Subcutaneous adipose tissue (tissue), 4 donors: ENCODE measurements around the gene ZBTB3. TPM values are rescaled to one million over a fixed set of nuclear protein-coding genes. Genes with fewer than 3 reads are reported as not detected.

ENCODE experiments used
- total RNA-seq, 4 donors: library from RNA; depleted of rRNA; stranded (reverse); fragments of >200 nt; gene quantifications; one replicate each; pipeline ENCODE4 v1.1.0, GENCODE V29; 2016
- TF ChIP-seq, protein P1 (sequence below): fragments of 450-650 bp; IDR thresholded peaks from one replicate; pipeline ENCODE4 v1.5.1; 2016; ENCODE audit warnings: low read depth, mild to moderate bottlenecking, control low read depth, antibody characterized with exemption, moderate library complexity

ZBTB3 gene
- total RNA-seq, 4 donors from 2014 or later: 3.9 to 7.7 (median 6.9) TPM

DNA sequence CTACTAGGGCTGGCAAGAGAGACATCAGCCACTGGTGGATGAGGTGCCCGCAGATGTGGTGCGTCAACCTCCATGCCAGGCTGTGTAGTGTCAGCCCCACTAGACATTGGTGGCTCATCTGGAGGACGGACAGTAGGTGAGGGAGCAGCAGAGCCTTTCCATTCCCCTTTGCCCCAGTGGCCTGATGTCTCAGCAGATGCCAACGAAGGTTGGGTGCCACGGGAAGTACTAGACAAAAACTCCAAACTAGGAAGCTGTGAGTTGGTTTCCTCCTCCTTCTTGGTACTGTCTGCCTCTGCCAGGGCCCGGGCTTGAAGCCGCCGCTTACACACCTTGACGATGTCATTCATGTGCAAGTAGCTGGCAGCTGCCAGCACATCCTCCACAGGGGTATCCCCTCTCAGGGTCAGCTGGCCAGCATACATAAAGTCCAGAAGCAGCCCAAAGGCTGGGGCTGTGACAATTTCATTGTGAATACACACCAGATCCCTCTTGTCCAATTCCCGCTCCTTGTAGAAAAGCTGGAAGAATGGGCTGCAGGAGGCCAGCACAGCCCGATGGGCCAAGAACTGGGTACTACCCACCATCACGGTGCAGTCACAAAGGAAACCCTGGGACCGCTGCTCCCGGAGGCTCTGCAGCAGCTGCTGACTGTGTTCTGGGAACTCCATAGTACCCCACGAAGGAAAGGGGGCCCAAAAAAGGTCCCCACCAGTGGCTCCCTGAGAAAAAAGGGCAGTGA lies 795 bp downstream of the ZBTB3 start:
- TF ChIP-seq, protein P1, sequence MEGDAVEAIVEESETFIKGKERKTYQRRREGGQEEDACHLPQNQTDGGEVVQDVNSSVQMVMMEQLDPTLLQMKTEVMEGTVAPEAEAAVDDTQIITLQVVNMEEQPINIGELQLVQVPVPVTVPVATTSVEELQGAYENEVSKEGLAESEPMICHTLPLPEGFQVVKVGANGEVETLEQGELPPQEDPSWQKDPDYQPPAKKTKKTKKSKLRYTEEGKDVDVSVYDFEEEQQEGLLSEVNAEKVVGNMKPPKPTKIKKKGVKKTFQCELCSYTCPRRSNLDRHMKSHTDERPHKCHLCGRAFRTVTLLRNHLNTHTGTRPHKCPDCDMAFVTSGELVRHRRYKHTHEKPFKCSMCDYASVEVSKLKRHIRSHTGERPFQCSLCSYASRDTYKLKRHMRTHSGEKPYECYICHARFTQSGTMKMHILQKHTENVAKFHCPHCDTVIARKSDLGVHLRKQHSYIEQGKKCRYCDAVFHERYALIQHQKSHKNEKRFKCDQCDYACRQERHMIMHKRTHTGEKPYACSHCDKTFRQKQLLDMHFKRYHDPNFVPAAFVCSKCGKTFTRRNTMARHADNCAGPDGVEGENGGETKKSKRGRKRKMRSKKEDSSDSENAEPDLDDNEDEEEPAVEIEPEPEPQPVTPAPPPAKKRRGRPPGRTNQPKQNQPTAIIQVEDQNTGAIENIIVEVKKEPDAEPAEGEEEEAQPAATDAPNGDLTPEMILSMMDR: no peak

DNA sequence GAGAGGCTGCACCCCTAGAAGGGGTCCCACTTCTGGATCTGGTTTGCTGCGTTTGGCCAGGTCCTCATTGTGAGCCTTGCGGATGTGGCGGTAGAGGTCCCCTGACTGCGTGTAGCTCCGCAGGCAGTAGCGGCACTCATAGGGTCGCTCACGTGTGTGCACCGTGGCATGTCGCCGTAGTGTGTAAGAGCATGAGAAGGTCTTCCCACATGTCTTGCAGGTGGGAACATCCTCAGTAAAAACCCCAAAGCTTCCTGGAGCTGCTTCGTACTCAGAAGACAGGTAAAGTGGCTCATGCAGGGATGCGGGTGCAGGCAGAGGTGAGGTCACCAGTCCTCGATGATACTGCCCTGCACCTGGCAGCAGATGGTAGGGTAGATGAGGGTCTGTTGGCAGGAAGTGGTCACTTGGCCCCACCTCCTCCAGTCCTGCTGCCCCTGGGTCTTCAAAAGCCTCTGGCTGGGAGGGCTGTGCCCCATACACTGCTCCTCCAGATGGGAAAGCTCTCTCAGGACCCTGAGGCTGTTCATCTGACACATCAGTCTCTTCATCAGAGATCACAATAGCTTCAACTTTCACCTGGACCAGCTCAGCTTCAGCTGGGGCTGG lies 1.7 kb downstream of the ZBTB3 start:
- TF ChIP-seq, protein P1: no peak

DNA sequence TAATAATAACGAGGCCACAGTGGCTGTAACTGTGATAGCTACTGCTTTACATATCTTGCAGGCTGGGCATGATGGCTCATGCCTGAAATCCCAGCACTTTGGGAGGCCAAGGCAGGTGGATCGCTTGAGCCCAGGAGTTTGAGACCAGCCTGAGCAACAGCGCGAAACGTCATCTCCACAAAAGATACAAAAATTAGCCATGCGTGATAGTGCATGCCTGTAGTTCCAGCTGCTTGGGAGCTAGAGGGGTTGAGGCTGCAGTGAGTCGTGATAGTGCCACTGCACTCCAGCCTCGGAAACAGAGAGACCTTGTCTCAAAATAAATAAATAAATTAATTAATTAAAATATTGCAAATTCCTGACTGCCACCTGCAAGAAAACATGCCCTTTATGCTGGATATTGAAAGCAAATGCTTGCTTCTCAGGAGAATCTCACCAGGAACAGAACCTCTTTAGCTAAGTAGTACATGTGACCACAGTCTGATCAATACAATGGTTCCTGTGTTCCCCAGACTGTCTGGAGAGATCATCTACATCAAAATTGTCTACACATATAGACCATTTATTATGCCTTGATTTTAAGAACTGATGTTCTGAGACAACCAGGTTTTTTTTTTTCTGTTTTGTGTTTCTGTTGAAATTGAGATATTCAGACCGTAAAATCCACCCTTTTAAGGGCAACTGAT lies 6.3 kb downstream of the ZBTB3 start:
- TF ChIP-seq, protein P1: no peak

DNA sequence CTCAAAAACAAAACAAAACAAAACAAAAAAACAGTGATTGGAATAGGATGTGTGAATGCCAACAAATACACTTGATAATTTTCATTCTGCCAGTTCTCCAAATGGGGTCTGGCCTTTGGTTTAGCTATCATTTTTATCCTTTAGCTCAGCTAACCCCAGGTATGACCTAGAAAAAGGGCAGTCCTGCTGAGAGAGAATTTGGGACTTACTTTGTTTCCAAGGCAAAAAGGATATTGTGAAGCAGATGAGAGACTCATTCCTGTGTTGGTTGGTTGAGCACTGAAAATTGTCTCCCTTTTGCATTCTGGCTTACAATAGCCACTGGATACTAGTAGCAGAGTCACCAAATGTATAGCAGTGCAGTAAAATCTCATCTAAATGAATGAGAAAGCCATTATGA lies 16.8 kb downstream of the ZBTB3 start:
- TF ChIP-seq, protein P1: no peak

DNA sequence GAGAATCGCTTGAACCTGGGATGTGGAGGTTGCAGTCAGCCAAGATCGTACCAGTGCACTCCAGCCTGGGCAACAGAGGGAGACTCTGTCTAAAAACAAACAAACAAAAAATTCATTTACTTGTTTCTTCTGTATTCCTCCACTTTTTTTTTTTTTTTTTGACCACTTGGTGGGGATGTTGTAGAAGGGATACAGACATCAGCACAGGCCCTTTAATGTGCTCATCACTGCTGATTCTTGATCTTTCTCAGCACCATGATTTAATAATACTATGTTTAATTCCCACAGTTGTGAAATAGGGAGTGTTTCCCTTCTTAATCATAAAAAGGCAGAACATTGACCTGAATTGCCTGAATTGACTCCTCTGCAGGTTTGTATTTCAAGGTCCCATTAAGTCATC lies 21.1 kb downstream of the ZBTB3 start:
- TF ChIP-seq, protein P1: no peak

DNA sequence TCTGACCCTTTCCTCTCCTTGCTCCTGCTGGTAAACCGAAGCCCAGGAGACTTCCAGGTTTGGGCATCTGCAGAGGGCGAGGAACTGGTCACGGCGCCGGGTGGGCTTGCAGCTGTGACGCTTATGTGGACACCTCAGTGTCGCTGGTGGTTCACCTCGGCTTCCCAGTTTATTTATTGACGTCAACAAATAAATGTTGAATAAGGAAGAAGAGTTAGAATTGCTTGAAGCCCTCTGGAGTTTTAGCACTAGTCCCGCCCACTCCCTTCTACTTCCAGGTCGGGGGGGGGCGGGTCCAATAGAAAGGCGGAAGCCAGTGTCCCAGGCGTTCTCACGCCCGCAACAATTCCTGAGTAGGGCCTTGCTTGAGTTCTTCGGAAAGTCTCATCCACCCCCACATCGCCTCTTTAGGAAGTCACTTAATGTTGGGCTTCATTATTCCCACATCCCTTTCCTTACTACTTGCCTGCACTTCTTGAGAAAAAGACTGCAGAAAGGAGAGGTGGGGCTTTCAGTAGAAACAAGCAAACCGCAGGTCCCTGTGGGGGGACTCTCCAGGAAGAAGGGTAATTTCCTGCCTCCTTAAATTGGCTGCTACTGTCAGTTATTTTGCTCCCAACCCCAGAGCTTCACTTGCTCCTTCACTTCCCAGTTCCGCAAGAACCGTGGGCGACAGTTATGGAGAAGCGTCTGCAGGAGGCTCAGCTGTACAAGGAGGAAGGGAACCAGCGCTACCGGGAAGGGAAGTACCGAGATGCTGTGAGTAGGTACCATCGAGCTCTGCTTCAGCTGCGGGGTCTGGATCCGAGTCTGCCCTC lies 25.6 kb downstream of the ZBTB3 start, which contains the start of gene TTC9C:
TTC9C (plus strand) TSS at position 316 of the 818 bp plus-strand sequence; CDS start at position 679, 363 bp downstream.
- TF ChIP-seq, protein P1: no peak
